K562 (cell line): ENCODE measurements around the gene WHAMM. TPM values are rescaled to one million over a fixed set of nuclear protein-coding genes. Genes with fewer than 3 reads are reported as not detected.

Experiments
- ATAC-seq: fragments of 200-7000 bp; cut with Tn5 transposase; 3 replicates; pipeline ENCODE4 v1.9.1; 2020; ENCODE audit warnings: moderate library complexity
- BruUV-seq: library from RNA; stranded (reverse); fragments of 400-500 nt; replicated peaks from 2 replicates; lab custom pipeline; 2021; lab: Mats Ljungman, UMichigan
- CTCF ChIA-PET: fragments of 300-600 bp; formaldehyde crosslinking; extraction: SDS; loops from one replicate; lab custom pipeline; 2021; ENCODE audit warnings: low intra/inter-chr PET ratio; lab: Yijun Ruan, JAX
- POLR2A ChIA-PET: fragments of 300-600, 350-650 bp; sonication (Branson Sonifier 250); formaldehyde crosslinking; extraction: SDS; loops from one replicate; lab custom pipeline; 2021; ENCODE audit warnings: antibody characterized with exemption, inconsistent platforms; lab: Yijun Ruan, JAX
- DNase-seq, 4 experiments: peaks; one replicate each; pipeline versions ENCODE4 v3.0.0 to v3.0.0-alpha.2; 2011 to 2018; ENCODE audit warnings: low spot score in 3 of 4, mixed read lengths in 3 of 4; ENCODE audit errors: extremely low read depth in 1 of 4
- FAIRE-seq: peaks from 2 replicates; lab custom pipeline; 2011; peaks lifted over from hg19 to GRCh38; lab: Jason Lieb, UNC
- H2AFZ ChIP-seq: 2 replicates; pipeline ENCODE4 v1.6.0; 2011; ENCODE audit warnings: low read depth, low read length, control low read depth, inconsistent platforms
- H3K27ac ChIP-seq: fragments of 200-600 bp; 3 replicates; pipeline ENCODE4 v1.8.0; 2011; ENCODE audit warnings: low read depth, mild to moderate bottlenecking, control low read depth, inconsistent platforms, low read length, moderate library complexity, mixed read lengths; ENCODE audit errors: extremely low read depth
- H3K27me3 ChIP-seq, 2 experiments: fragments of 300-600 bp in 1 of 2; 2 replicates in 1 of 2; 3 replicates in 1 of 2; pipeline versions ENCODE4 v1.6.0 to v1.8.0; 2011; ENCODE audit warnings: inconsistent platforms in 2 of 2, low read length in 2 of 2, mild to moderate bottlenecking in 1 of 2, mixed read lengths in 1 of 2, moderate library complexity in 1 of 2; ENCODE audit not compliant: control insufficient read depth in 2 of 2, insufficient read depth in 2 of 2
- H3K36me3 ChIP-seq: fragments of 300-600 bp; 3 replicates; pipeline ENCODE4 v1.8.0; 2011; ENCODE audit warnings: mild to moderate bottlenecking, low read length, inconsistent platforms; ENCODE audit not compliant: control insufficient read depth, insufficient read depth
- H3K4me1 ChIP-seq, 2 experiments: fragments of 200-600 bp in 1 of 2; replicated peaks in 1 of 2; 2 replicates in 1 of 2; 3 replicates in 1 of 2; pipeline versions ENCODE4 v1.5.1 to v1.8.0; 2011; ENCODE audit warnings: inconsistent platforms in 2 of 2, low read length in 2 of 2, mild to moderate bottlenecking in 1 of 2, mixed read lengths in 1 of 2, moderate library complexity in 1 of 2; ENCODE audit not compliant: control insufficient read depth in 2 of 2, insufficient read depth in 2 of 2
- H3K4me2 ChIP-seq: 2 replicates; pipeline ENCODE4 v1.6.1; 2011; ENCODE audit warnings: low read length, control low read depth, inconsistent platforms, mixed read lengths; ENCODE audit not compliant: insufficient read depth
- H3K4me3 ChIP-seq: fragments of 200-600 bp; sonication (generic), shearing (Covaris generic); 2 replicates; pipeline ENCODE4 v1.5.1; 2016; ENCODE audit warnings: control low read depth, inconsistent platforms
- H3K79me2 ChIP-seq: fragments of 200-600 bp; 3 replicates; pipeline ENCODE4 v1.8.0; 2011; ENCODE audit warnings: low read length, inconsistent platforms; ENCODE audit not compliant: control insufficient read depth, insufficient read depth
- H3K9ac ChIP-seq, 2 experiments: 2 replicates each; pipeline versions ENCODE4 v1.6.0 to v1.6.1; 2011; ENCODE audit warnings: low read depth in 2 of 2, low read length in 2 of 2, control low read depth in 1 of 2, inconsistent platforms in 1 of 2, mild to moderate bottlenecking in 1 of 2, mixed read lengths in 1 of 2; ENCODE audit not compliant: insufficient read depth in 1 of 2
- H3K9me1 ChIP-seq: one replicate; pipeline ENCODE4 v1.6.0; 2011; ENCODE audit warnings: inconsistent platforms, mild to moderate bottlenecking, low read length, moderate library complexity; ENCODE audit not compliant: control insufficient read depth, insufficient read depth
- H3K9me3 ChIP-seq: replicated peaks from 2 replicates; pipeline ENCODE4 v1.5.1; 2011; ENCODE audit warnings: low read depth, low read length, inconsistent platforms; ENCODE audit not compliant: control insufficient read depth, insufficient read depth
- H4K20me1 ChIP-seq: replicated peaks from 2 replicates; pipeline ENCODE4 v1.6.1; 2011; ENCODE audit warnings: low read length, inconsistent platforms, mixed read lengths; ENCODE audit not compliant: control insufficient read depth, insufficient read depth
- BRD4 ChIP-seq: fragments of 200-600 bp; sonication (generic); IDR thresholded peaks from 2 replicates; pipeline ENCODE4 v1.6.1; 2017; ENCODE audit warnings: inconsistent platforms
- NFIX ChIP-seq: fragments of 250-450 bp; sonication (Bioruptor Pico); IDR thresholded peaks from 2 replicates; pipeline ENCODE4 v1.4.0; 2020; ENCODE audit warnings: low read depth, mild to moderate bottlenecking, moderate library complexity
- PATZ1 ChIP-seq: fragments of 250-450 bp; sonication (Bioruptor Pico); IDR thresholded peaks from 2 replicates; pipeline ENCODE4 v1.5.0; 2020; ENCODE audit warnings: mild to moderate bottlenecking, borderline replicate concordance
- ZBTB11 ChIP-seq, 3 experiments: fragments of 200-800 bp in 1 of 3; fragments of 250-450 bp in 1 of 3; fragments of 450-650 bp in 1 of 3; sonication (Bioruptor Pico) in 1 of 3; sonication (Bioruptor generic) in 1 of 3; formaldehyde crosslinking in 1 of 3; IDR thresholded peaks; 2 replicates each; pipeline versions ENCODE4 v1.6.1 to v1.8.0; 2016 to 2022; ENCODE audit warnings: mild to moderate bottlenecking in 2 of 3, missing genetic modification characterization in 2 of 3, missing compliant biosample characterization in 1 of 3, moderate library complexity in 1 of 3
- ZNF780A ChIP-seq: fragments of 250-450 bp; sonication (Bioruptor Pico); IDR thresholded peaks from 2 replicates; pipeline ENCODE4 v1.5.0; 2021; ENCODE audit warnings: mild to moderate bottlenecking
- WGBS: fragments of 100-300 bp; shearing (Covaris generic); methylation state at CpG from one replicate; pipeline ENCODE4 v1.1.6; 2016; ENCODE audit warnings: low coverage, mixed read lengths; ENCODE audit not compliant: insufficient coverage; ENCODE audit errors: missing lambda C conversion rate; 5-methylcytosine and 5-hydroxymethylcytosine counted together
- in situ Hi-C: fragments of 300-500 bp; cut with MboI; formaldehyde crosslinking; loops from 4 replicates; pipeline ENCODE4 v1.15.0; 2018; ENCODE audit warnings: inconsistent platforms, mixed read lengths
- intact Hi-C: fragments of 100-400 bp; cut with micrococcal nuclease; formaldehyde crosslinking; loops from 2 replicates; pipeline ENCODE4 v1.14.2; 2022
- polyA plus RNA-seq, 8 experiments: library from polyadenylated mRNA; depleted of rRNA in 4 of 8; stranded (reverse) in 5 of 8; unstranded in 3 of 8; fragments of >200 nt; fragmentation: Nextera tagmentation in 2 of 8; fragmentation: Illumina TruSeq in 1 of 8; extraction: Ambion mirVana in 2 of 8; extraction: Trizol in 1 of 8; gene quantifications; 2 replicates each; pipeline versions ENCODE4 v1.2.1 to v1.2.3, GENCODE V29; 2011 to 2014; ENCODE audit warnings: inconsistent platforms in 1 of 8, missing spikeins in 1 of 8
- total RNA-seq, 7 experiments: library from RNA; depleted of rRNA in 6 of 7; stranded (reverse); fragments of >200 nt in 6 of 7; fragmentation: Illumina TruSeq in 2 of 7; extraction: Trizol in 2 of 7; gene quantifications; 2 replicates each; pipeline versions ENCODE4 v1.2.1 to v1.2.3, GENCODE V29; 2011 to 2021; ENCODE audit warnings: low replicate concordance in 1 of 7

The WHAMM gene
- total and polyA plus RNA-seq, 9 of the 15 experiments (the other 6 are each of a cell fraction or from before 2014, with no cell fraction given): 2.0 to 4.8 (median 3.6) TPM

GRCh38 chr15:82830427-82831173 lies 21.2 kb downstream of the WHAMM start:
- H3K9me3 ChIP-seq: no peaks in the 10 kb centered on the region
- ATAC-seq (no peak), DNase-seq (no peak), FAIRE-seq (no peak)
- H3K36me3 ChIP-seq: peaks cover 87% of the 10 kb centered on the region
- H3K9me1 ChIP-seq: no peaks in the 10 kb centered on the region
- no peaks in the 10 kb centered on the region for H3K27me3 ChIP-seq
- ChIA-PET CTCF (no interaction called here), POLR2A (interaction anchor here (0.9 kb wide), 1 partner anchor 19 kb away, joined by 3 read pairs; no protein-coding TSS in a partner anchor)
- no peak overlapping the region for H3K4me3 ChIP-seq
- no peak overlapping the region for H2AFZ ChIP-seq
- no peaks in the 10 kb centered on the region for H3K79me2 ChIP-seq
- no peak for TF ChIP-seq PATZ1
- no peak for TF ChIP-seq ZNF780A (CRISPR knock-in tag)
- no peak for TF ChIP-seq BRD4
- TF ChIP-seq NFIX: no peak
- no peak for TF ChIP-seq ZBTB11 (CRISPR knock-in tag; IDR thresholded peaks at IDR 0.05)
- no peaks in the 10 kb centered on the region for H3K4me1 ChIP-seq
- intact Hi-C loops: no loop called here
- WGBS: 90% methylated on average over 14 of the region's 18 CpGs
- no peak overlapping the region for H3K9ac ChIP-seq
- in situ Hi-C loops: no loop called here
- BruUV-seq: no TSS peak
- H3K4me2 ChIP-seq: no peak overlapping the region
- no peaks in the 10 kb centered on the region for H4K20me1 ChIP-seq
- H3K27ac ChIP-seq: no peak overlapping the region
